Endothelial cell of umbilical vein (primary cell): Measurements from ENCODE around the gene EGR4.

Experiments used
- EZH2 ChIP-seq: IDR thresholded peaks from 2 replicates; pipeline ENCODE4 v1.6.1; 2012; ENCODE audit warnings: borderline replicate concordance, low read depth, mild to moderate bottlenecking, moderate library complexity, low read length, inconsistent platforms; ENCODE audit not compliant: severe bottlenecking
- GATA2 ChIP-seq: IDR thresholded peaks from 2 replicates; pipeline ENCODE4 v1.7.0; 2011; ENCODE audit warnings: low read depth, mild to moderate bottlenecking, moderate library complexity, mixed read lengths, low read length; ENCODE audit not compliant: insufficient read length, insufficient read depth
- POLR2A ChIP-seq: IDR thresholded peaks from 2 replicates; pipeline ENCODE4 v1.6.1; 2012; ENCODE audit warnings: low read depth, mild to moderate bottlenecking, control low read depth, low read length
- POLR2AphosphoS5 ChIP-seq: IDR thresholded peaks from 2 replicates; pipeline ENCODE4 v1.6.1; 2012; ENCODE audit warnings: low read depth, mild to moderate bottlenecking, control low read depth, low read length, moderate library complexity; ENCODE audit not compliant: insufficient read depth
- TF ChIP-seq, protein P1 (sequence below): IDR thresholded peaks from 2 replicates; pipeline ENCODE4 v1.6.1; 2011; ENCODE audit not compliant: insufficient read depth, insufficient read length
- TF ChIP-seq, protein P2 (sequence below), 2 donors: IDR thresholded peaks; 1 replicate in 1 of 2; 2 replicates in 1 of 2; pipeline ENCODE4 v1.5.1; 2011; ENCODE audit warnings: low read length in 2 of 2, mild to moderate bottlenecking in 2 of 2, moderate library complexity in 2 of 2, control low read depth in 1 of 2, inconsistent platforms in 1 of 2, low read depth in 1 of 2; ENCODE audit not compliant: insufficient read depth in 1 of 2; ENCODE audit errors: extremely low read depth in 1 of 2

DNA sequence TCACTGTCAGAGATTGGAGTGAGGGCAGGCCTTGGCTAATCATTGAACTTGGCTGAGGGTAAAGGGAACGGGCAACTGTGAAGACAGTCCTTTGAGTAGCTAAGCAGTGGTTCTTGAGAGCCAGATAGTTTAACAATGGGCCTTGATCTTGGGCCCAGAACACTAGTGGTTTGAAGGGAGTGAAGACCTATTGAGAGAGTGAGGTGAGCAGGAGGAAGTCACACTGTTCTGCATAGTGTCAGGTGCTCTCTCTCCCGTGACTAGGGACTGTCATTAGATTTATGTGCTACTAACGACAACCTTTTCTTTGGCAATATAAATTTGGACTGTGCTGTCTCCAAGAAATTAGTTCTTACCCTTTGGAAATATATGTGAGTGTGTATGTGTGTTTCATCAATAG is 47.7 kb upstream of the EGR4 start:
- TF ChIP-seq, protein P1, sequence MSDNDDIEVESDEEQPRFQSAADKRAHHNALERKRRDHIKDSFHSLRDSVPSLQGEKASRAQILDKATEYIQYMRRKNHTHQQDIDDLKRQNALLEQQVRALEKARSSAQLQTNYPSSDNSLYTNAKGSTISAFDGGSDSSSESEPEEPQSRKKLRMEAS: no peak
- TF ChIP-seq, protein P2, sequence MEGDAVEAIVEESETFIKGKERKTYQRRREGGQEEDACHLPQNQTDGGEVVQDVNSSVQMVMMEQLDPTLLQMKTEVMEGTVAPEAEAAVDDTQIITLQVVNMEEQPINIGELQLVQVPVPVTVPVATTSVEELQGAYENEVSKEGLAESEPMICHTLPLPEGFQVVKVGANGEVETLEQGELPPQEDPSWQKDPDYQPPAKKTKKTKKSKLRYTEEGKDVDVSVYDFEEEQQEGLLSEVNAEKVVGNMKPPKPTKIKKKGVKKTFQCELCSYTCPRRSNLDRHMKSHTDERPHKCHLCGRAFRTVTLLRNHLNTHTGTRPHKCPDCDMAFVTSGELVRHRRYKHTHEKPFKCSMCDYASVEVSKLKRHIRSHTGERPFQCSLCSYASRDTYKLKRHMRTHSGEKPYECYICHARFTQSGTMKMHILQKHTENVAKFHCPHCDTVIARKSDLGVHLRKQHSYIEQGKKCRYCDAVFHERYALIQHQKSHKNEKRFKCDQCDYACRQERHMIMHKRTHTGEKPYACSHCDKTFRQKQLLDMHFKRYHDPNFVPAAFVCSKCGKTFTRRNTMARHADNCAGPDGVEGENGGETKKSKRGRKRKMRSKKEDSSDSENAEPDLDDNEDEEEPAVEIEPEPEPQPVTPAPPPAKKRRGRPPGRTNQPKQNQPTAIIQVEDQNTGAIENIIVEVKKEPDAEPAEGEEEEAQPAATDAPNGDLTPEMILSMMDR (IDR thresholded peaks at IDR 0.05; ENCODE audit: extremely low read depth in 1 of 2, insufficient read depth in 1 of 2, low read depth in 1 of 2, low read length in 2 of 2): no peak
- no peak for TF ChIP-seq EZH2
- TF ChIP-seq POLR2A: no peak
- no peak for TF ChIP-seq POLR2AphosphoS5
- no peak for TF ChIP-seq GATA2
